H1 (cell line): ENCODE measurements around the gene KLF4. TPM values are rescaled to one million over a fixed set of nuclear protein-coding genes. Genes with fewer than 3 reads are reported as not detected.

ENCODE experiments used
- CTCF ChIA-PET: fragments of 300-600 bp; sonication (Branson Sonifier 250); formaldehyde crosslinking; loops from one replicate; lab custom pipeline; 2021; ENCODE audit not compliant: partially characterized antibody; lab: Charles Lee
- POLR2A ChIA-PET: fragments of 300-600 bp; sonication (Branson Sonifier 250); formaldehyde crosslinking; loops from one replicate; lab custom pipeline; 2021; ENCODE audit warnings: inconsistent platforms; ENCODE audit not compliant: partially characterized antibody; lab: Charles Lee
- DNase-seq, 2 experiments: peaks; one replicate each; pipeline versions ENCODE4 v3.0.0 to v3.0.0-alpha.2; 2010 to 2022; ENCODE audit warnings: low spot score in 2 of 2, low read depth in 1 of 2, mixed read lengths in 1 of 2
- FAIRE-seq: peaks from 2 replicates; lab custom pipeline; 2011; peaks lifted over from hg19 to GRCh38; lab: Jason Lieb, UNC
- H2AFZ ChIP-seq: 2 replicates; pipeline ENCODE4 v1.8.1; 2012; ENCODE audit warnings: low read length, inconsistent platforms
- H2AK5ac ChIP-seq: 2 replicates; pipeline ENCODE4 v1.6.1; 2013; ENCODE audit warnings: low read depth, low read length
- H2BK120ac ChIP-seq: replicated peaks from 2 replicates; pipeline ENCODE3; 2013; ENCODE audit warnings: low read depth, low read length, inconsistent platforms
- H2BK12ac ChIP-seq: 2 replicates; pipeline ENCODE4 v1.6.1; 2013; ENCODE audit warnings: low read depth, low read length
- H2BK15ac ChIP-seq: 2 replicates; pipeline ENCODE4 v1.6.1; 2013; ENCODE audit warnings: low read length
- H2BK20ac ChIP-seq: 2 replicates; pipeline ENCODE4 v1.6.1; 2013; ENCODE audit warnings: low read length
- H2BK5ac ChIP-seq: 2 replicates; pipeline ENCODE4 v1.6.1; 2013; ENCODE audit warnings: low read depth, low read length
- H3K14ac ChIP-seq: 2 replicates; pipeline ENCODE4 v1.6.1; 2013; ENCODE audit warnings: inconsistent platforms; ENCODE audit not compliant: insufficient read length
- H3K18ac ChIP-seq: 2 replicates; pipeline ENCODE4 v1.6.1; 2013; ENCODE audit warnings: low read length; ENCODE audit errors: extremely low read depth
- H3K23ac ChIP-seq: 2 replicates; pipeline ENCODE4 v1.6.1; 2013; ENCODE audit warnings: inconsistent platforms; ENCODE audit not compliant: insufficient read length
- H3K23me2 ChIP-seq: 2 replicates; pipeline ENCODE4 v1.6.1; 2013; ENCODE audit warnings: low read depth, low read length
- H3K27ac ChIP-seq: 2 replicates; pipeline ENCODE4 v1.6.1; 2011; ENCODE audit warnings: low read depth, low read length, inconsistent platforms
- H3K27me3 ChIP-seq, 4 experiments: replicated peaks in 1 of 4; 1 replicate in 1 of 4; 2 replicates in 3 of 4; pipeline versions ENCODE4 v1.6.1 to v1.8.1; 2011 to 2013; ENCODE audit warnings: low read length in 3 of 4, mild to moderate bottlenecking in 3 of 4, inconsistent platforms in 2 of 4, mixed read lengths in 2 of 4, moderate library complexity in 1 of 4; ENCODE audit not compliant: control insufficient read depth in 3 of 4, insufficient read depth in 3 of 4; ENCODE audit errors: extremely low read depth in 1 of 4
- H3K36me3 ChIP-seq, 4 experiments: 2 replicates each; pipeline versions ENCODE4 v1.6.1 to v1.8.1; 2011 to 2013; ENCODE audit warnings: mild to moderate bottlenecking in 4 of 4, low read length in 3 of 4, moderate library complexity in 2 of 4, control low read depth in 1 of 4, inconsistent platforms in 1 of 4; ENCODE audit not compliant: insufficient read depth in 4 of 4, control insufficient read depth in 2 of 4
- H3K4ac ChIP-seq: replicated peaks from 2 replicates; pipeline ENCODE3; 2013; ENCODE audit warnings: low read length, low read depth, mixed read lengths, inconsistent platforms; ENCODE audit not compliant: insufficient read length
- H3K4me1 ChIP-seq, 4 experiments: replicated peaks in 1 of 4; 1 replicate in 1 of 4; 2 replicates in 3 of 4; pipeline versions ENCODE4 v1.6.1 to v1.8.1; 2011 to 2013; ENCODE audit warnings: low read length in 3 of 4, inconsistent platforms in 2 of 4, mixed read lengths in 1 of 4; ENCODE audit not compliant: insufficient read depth in 4 of 4, control insufficient read depth in 3 of 4
- H3K4me2 ChIP-seq, 2 experiments: 2 replicates each; pipeline versions ENCODE4 v1.6.1 to v1.8.1; 2011 to 2013; ENCODE audit warnings: low read depth in 2 of 2, low read length in 2 of 2, control low read depth in 1 of 2, inconsistent platforms in 1 of 2, mild to moderate bottlenecking in 1 of 2; ENCODE audit not compliant: insufficient read depth in 1 of 2
- H3K4me3 ChIP-seq, 4 experiments: fragments of 200-600, 300-600 bp in 1 of 4; sonication (generic), shearing (Covaris generic), sonication (Bioruptor Twin) in 1 of 4; 2 replicates each; pipeline versions ENCODE4 v1.5.1 to v1.8.1; 2011 to 2016; ENCODE audit warnings: low read length in 4 of 4, low read depth in 3 of 4, control low read depth in 2 of 4, inconsistent platforms in 2 of 4, mild to moderate bottlenecking in 2 of 4, mixed read lengths in 1 of 4, moderate library complexity in 1 of 4; ENCODE audit not compliant: insufficient read depth in 2 of 4; ENCODE audit errors: extremely low read depth in 1 of 4
- H3K56ac ChIP-seq: replicated peaks from 2 replicates; pipeline ENCODE3; 2013; ENCODE audit warnings: low read depth, mild to moderate bottlenecking, mixed read lengths, low read length, inconsistent platforms; ENCODE audit not compliant: insufficient read length
- H3K79me1 ChIP-seq: 2 replicates; pipeline ENCODE4 v1.6.1; 2013; ENCODE audit warnings: low read depth, low read length, control low read depth
- H3K79me2 ChIP-seq, 2 experiments: 2 replicates each; pipeline versions ENCODE4 v1.6.1 to v1.8.1; 2012 to 2013; ENCODE audit warnings: low read length in 2 of 2, mild to moderate bottlenecking in 2 of 2, inconsistent platforms in 1 of 2; ENCODE audit not compliant: insufficient read depth in 2 of 2, control insufficient read depth in 1 of 2
- H3K9ac ChIP-seq, 4 experiments: replicated peaks in 1 of 4; 1 replicate in 1 of 4; 2 replicates in 3 of 4; pipeline versions ENCODE4 v1.6.1 to v1.8.1; 2011 to 2013; ENCODE audit warnings: low read depth in 3 of 4, low read length in 3 of 4, control low read depth in 2 of 4, mild to moderate bottlenecking in 2 of 4, moderate library complexity in 2 of 4, inconsistent platforms in 1 of 4; ENCODE audit errors: extremely low read depth in 1 of 4
- H3K9me3 ChIP-seq, 2 experiments: 2 replicates each; pipeline versions ENCODE4 v1.6.1 to v1.8.1; 2012 to 2013; ENCODE audit warnings: mild to moderate bottlenecking in 2 of 2, moderate library complexity in 2 of 2, control low read depth in 1 of 2, inconsistent platforms in 1 of 2, low read depth in 1 of 2, low read length in 1 of 2, mixed read lengths in 1 of 2; ENCODE audit not compliant: insufficient read depth in 2 of 2
- H4K20me1 ChIP-seq, 2 experiments: replicated peaks in 1 of 2; 2 replicates each; pipeline versions ENCODE3 to v1.8.1; 2011 to 2013; ENCODE audit warnings: inconsistent platforms in 2 of 2, low read length in 2 of 2, mild to moderate bottlenecking in 1 of 2; ENCODE audit not compliant: insufficient read depth in 2 of 2, control insufficient read depth in 1 of 2
- H4K5ac ChIP-seq: 2 replicates; pipeline ENCODE4 v1.6.1; 2013; ENCODE audit warnings: low read length, low read depth, mixed read lengths, inconsistent platforms; ENCODE audit not compliant: insufficient read length
- H4K8ac ChIP-seq: 2 replicates; pipeline ENCODE4 v1.8.0; 2013; ENCODE audit warnings: mild to moderate bottlenecking, moderate library complexity, low read length, inconsistent platforms; ENCODE audit not compliant: insufficient read depth; ENCODE audit errors: extremely low read depth
- H4K91ac ChIP-seq: replicated peaks from 2 replicates; pipeline ENCODE3; 2013; ENCODE audit warnings: low read length, mixed read lengths, inconsistent platforms; ENCODE audit not compliant: insufficient read length
- BACH1 ChIP-seq: IDR thresholded peaks from 2 replicates; pipeline ENCODE4 v1.6.1; 2012; ENCODE audit warnings: low read length, improper control_type of control experiment
- BRCA1 ChIP-seq: IDR thresholded peaks from 2 replicates; pipeline ENCODE4 v1.6.1; 2012; ENCODE audit warnings: low read depth, low read length, improper control_type of control experiment
- CREB1 ChIP-seq: IDR thresholded peaks from 2 replicates; pipeline ENCODE4 v1.6.1; 2012; ENCODE audit warnings: inconsistent platforms
- EP300 ChIP-seq, 2 experiments: IDR thresholded peaks; 1 replicate in 1 of 2; 2 replicates in 1 of 2; pipeline ENCODE4 v1.6.1; 2011 to 2012; ENCODE audit warnings: low read depth in 2 of 2, low read length in 2 of 2, mild to moderate bottlenecking in 2 of 2, borderline replicate concordance in 1 of 2, inconsistent platforms in 1 of 2, moderate library complexity in 1 of 2
- HDAC2 ChIP-seq, 2 experiments: fragments of 300-600 bp in 1 of 2; sonication (generic) in 1 of 2; IDR thresholded peaks; 2 replicates each; pipeline ENCODE4 v1.6.1; 2011 to 2012; ENCODE audit warnings: low read depth in 2 of 2, low read length in 2 of 2, mild to moderate bottlenecking in 2 of 2, moderate library complexity in 2 of 2, borderline replicate concordance in 1 of 2, inconsistent platforms in 1 of 2
- RAD21 ChIP-seq, 2 experiments: IDR thresholded peaks in 1 of 2; conservative IDR thresholded peaks in 1 of 2; 2 replicates each; pipeline ENCODE4 v1.6.1; 2011; ENCODE audit warnings: low read depth in 2 of 2, low read length in 2 of 2, improper control_type of control experiment in 1 of 2, inconsistent platforms in 1 of 2, mild to moderate bottlenecking in 1 of 2, moderate library complexity in 1 of 2
- YY1 ChIP-seq: IDR thresholded peaks from 2 replicates; pipeline ENCODE4 v1.6.1; 2011; ENCODE audit warnings: low read depth, mild to moderate bottlenecking, low read length
- WGBS, 2 experiments: shearing (Covaris generic) in 1 of 2; methylation state at CpG; one replicate each; pipeline versions ENCODE4 v1.1.6 to v1.1.7; 2013 to 2015; ENCODE audit warnings: low lambda C conversion rate in 2 of 2, mixed read lengths in 2 of 2, inconsistent platforms in 1 of 2, low coverage in 1 of 2, missing lambda C conversion rate in 1 of 2; ENCODE audit not compliant: insufficient replicate concordance in 2 of 2, insufficient coverage in 1 of 2, insufficient read length in 1 of 2; ENCODE audit errors: extremely low coverage in 1 of 2, missing lambda C conversion rate in 1 of 2; 5-methylcytosine and 5-hydroxymethylcytosine counted together
- polyA plus RNA-seq, 7 experiments: library from polyadenylated mRNA; depleted of rRNA in 3 of 7; stranded (reverse) in 5 of 7; unstranded in 2 of 7; fragments of >200 nt in 5 of 7; fragments of 200-250 nt in 2 of 7; gene quantifications; 1 replicate in 5 of 7; 2 replicates in 1 of 7; 4 replicates in 1 of 7; pipeline versions ENCODE4 v1.2.1 to v1.2.3, GENCODE V29; 2011 to 2013; ENCODE audit warnings: missing spikeins in 2 of 7, mixed read lengths in 2 of 7
- total RNA-seq: library from RNA; stranded (reverse); fragmentation: NEBNext Ultra II Directional; extraction: Animal tissue kit (Norgen Biotek cat#: 25700); gene quantifications from 2 replicates; pipeline ENCODE4 v1.2.1, GENCODE V29; 2021
- TF ChIP-seq, protein P1 (sequence below): IDR thresholded peaks from 2 replicates; pipeline ENCODE4 v1.6.1; 2012; ENCODE audit warnings: low read length, inconsistent platforms
- TF ChIP-seq, protein P2 (sequence below): IDR thresholded peaks from 2 replicates; pipeline ENCODE4 v1.6.1; 2012; ENCODE audit warnings: inconsistent platforms

The KLF4 gene
- total and polyA plus RNA-seq, 2 of the 8 experiments (the other 6 are each of a cell fraction or from before 2014, with no cell fraction given): 0.77 to 2.8 TPM

DNA sequence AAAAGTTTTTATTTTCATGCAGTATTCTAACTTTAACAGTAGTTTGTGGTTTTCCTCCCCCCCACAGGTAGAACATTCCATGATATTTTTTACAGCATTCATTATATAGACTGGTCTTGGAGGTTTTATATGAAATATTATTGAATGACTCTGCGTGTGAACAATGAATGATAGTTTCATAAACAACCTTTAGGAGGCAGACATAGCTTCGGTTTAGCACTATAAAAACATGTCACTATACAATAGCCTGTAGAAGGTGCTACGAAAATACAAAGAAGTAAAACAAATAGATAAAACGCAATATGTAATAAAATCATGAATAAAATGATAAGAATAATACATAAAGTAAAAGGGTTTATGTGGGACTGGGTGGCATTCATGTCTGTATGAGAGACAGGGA is 8.5 kb downstream of the KLF4 start:
- peaks cover 0 to 5% (median 0%) of the 10 kb centered on the region in 4 experiments; a peak in 1 of 8 replicates for H3K36me3 ChIP-seq
- no peak for TF ChIP-seq RAD21 (IDR thresholded peaks at IDR 0.05 in 1 of 2, conservative IDR thresholded peaks at IDR 0.05 in 1 of 2; ENCODE audit: low read depth in 2 of 2, low read length in 2 of 2)
- no peak for TF ChIP-seq YY1
- no peak for TF ChIP-seq EP300 (IDR thresholded peaks at IDR 0.05; ENCODE audit: borderline replicate concordance in 1 of 2, low read depth in 2 of 2, low read length in 2 of 2)
- TF ChIP-seq CREB1: no peak
- no peak for TF ChIP-seq HDAC2 (IDR thresholded peaks at IDR 0.05; ENCODE audit: borderline replicate concordance in 1 of 2, low read depth in 2 of 2, low read length in 2 of 2)
- TF ChIP-seq, protein P1, sequence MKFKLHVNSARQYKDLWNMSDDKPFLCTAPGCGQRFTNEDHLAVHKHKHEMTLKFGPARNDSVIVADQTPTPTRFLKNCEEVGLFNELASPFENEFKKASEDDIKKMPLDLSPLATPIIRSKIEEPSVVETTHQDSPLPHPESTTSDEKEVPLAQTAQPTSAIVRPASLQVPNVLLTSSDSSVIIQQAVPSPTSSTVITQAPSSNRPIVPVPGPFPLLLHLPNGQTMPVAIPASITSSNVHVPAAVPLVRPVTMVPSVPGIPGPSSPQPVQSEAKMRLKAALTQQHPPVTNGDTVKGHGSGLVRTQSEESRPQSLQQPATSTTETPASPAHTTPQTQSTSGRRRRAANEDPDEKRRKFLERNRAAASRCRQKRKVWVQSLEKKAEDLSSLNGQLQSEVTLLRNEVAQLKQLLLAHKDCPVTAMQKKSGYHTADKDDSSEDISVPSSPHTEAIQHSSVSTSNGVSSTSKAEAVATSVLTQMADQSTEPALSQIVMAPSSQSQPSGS: no peak
- TF ChIP-seq BACH1: no peak
- no peak for TF ChIP-seq BRCA1
- TF ChIP-seq, protein P2, sequence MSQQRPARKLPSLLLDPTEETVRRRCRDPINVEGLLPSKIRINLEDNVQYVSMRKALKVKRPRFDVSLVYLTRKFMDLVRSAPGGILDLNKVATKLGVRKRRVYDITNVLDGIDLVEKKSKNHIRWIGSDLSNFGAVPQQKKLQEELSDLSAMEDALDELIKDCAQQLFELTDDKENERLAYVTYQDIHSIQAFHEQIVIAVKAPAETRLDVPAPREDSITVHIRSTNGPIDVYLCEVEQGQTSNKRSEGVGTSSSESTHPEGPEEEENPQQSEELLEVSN: no peak
- TF ChIP-seq, all 59 proteins: peak for 0
- WGBS, 2 experiments: 90% methylated on average over 4 of the region's 4 CpGs; no CpG with 5 or more reads in 1 of the 2 experiments
- no peak for FAIRE-seq
- Histone ChIP-seq H3K4me2 (no peak overlapping the region), H3K27ac (no peak overlapping the region), H3K79me1 (no peaks in the 10 kb centered on the region), H2BK120ac (no peak overlapping the region), H3K23me2 (no peaks in the 10 kb centered on the region), H3K4me1 (0 out of 7 replicates have a peak, but pooled peaks cover 0 to under 1% (median 0%) of the 10 kb centered on the region in 4 experiments), H3K56ac (no peak overlapping the region), H2AFZ (no peak overlapping the region), H4K5ac (no peak overlapping the region), H3K9ac (no peak overlapping the region), H3K9me3 (no peaks in the 10 kb centered on the region), H3K18ac (no peak overlapping the region), H2BK12ac (no peak overlapping the region), H3K4me3 (no peak overlapping the region), H3K27me3 (no peaks in the 10 kb centered on the region; a peak in 1 of 7 replicates), H4K8ac (no peak overlapping the region), H2BK15ac (no peak overlapping the region), H3K23ac (no peak overlapping the region), H4K91ac (no peak overlapping the region), H4K20me1 (no peaks in the 10 kb centered on the region), H3K14ac (no peak overlapping the region), H2AK5ac (no peak overlapping the region), H2BK20ac (no peak overlapping the region), H2BK5ac (no peak overlapping the region), H3K4ac (no peak overlapping the region), H3K79me2 (no peaks in the 10 kb centered on the region)
- DNase-seq: no peak
- POLR2A ChIA-PET: no interaction called here
- CTCF ChIA-PET: interaction anchor here (0.6 to 1.4 kb wide), 2 partner anchors 58 to 73 kb away, joined by 4 to 5 read pairs; no protein-coding TSS in a partner anchor
